Measurements from ENCODE around the gene MED1. TPM values are rescaled to one million over a fixed set of nuclear protein-coding genes. Genes with fewer than 3 reads are reported as not detected.
A peak's percentile ranks its signal among the peaks of the same experiment; 100 is the strongest.

Gene MED1
- polyA plus RNA-seq, 1 experiment: 22.9 TPM

- ChIA-PET POLR2A (no interaction called here), CTCF (interaction anchor here (1.1 to 1.5 kb wide), 2 partner anchors 9 to 18 kb away, joined by 3 read pairs; no protein-coding TSS in a partner anchor)
These were observed 40.8 kb downstream of the MED1 start for GRCh38 chr17:39410279-39410678.

DNA sequence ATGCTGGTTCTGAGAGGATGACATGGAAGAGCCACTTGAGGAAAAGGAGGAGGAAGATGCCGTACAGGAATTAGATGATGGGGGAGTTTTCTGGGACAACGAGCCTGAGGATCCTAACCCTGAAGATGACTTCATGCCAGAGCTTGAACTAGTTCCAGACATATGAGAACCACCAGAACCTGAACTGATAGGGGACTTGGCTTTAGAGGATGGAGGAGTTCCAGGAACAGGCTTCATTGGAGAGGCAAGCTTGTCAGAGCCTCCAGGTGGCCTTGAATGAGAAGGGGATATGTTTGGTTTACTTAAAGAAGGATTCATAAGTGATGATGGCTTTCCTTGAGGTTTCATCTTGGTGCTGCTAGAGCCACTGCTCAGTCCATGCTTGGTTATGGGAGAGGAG lies 42.7 kb downstream of the MED1 start:
- ChIA-PET CTCF (no interaction called here), POLR2A (no interaction called here)
- H3K4me3 ChIP-seq (ENCODE audit: low read depth, low read length): no peak overlapping the region
- no peak for TF ChIP-seq CTCF (IDR thresholded peaks at IDR 0.05; ENCODE audit: insufficient read depth, low read depth, low read length)
- H3K27me3 ChIP-seq (ENCODE audit: control insufficient read depth, insufficient read depth, low read length): no peaks in the 10 kb centered on the region
- no peak for DNase-seq (ENCODE audit: low read depth)
- peaks cover 12% of the 10 kb centered on the region for H3K36me3 ChIP-seq (ENCODE audit: control insufficient read depth, insufficient read depth, low read length)

More at GRCh38 chr17:39410279-39410678, 40.8 kb downstream of the MED1 start:
- Histone ChIP-seq H3K4me3 (ENCODE audit: low read depth, low read length) (no peak overlapping the region), H3K27me3 (ENCODE audit: control insufficient read depth, insufficient read depth, low read length) (no peaks in the 10 kb centered on the region), H3K36me3 (ENCODE audit: control insufficient read depth, insufficient read depth, low read length) (peaks cover 15% of the 10 kb centered on the region)
- DNase-seq (ENCODE audit: low read depth): no peak
- no peak for TF ChIP-seq CTCF (IDR thresholded peaks at IDR 0.05; ENCODE audit: insufficient read depth, low read depth, low read length)

DNA sequence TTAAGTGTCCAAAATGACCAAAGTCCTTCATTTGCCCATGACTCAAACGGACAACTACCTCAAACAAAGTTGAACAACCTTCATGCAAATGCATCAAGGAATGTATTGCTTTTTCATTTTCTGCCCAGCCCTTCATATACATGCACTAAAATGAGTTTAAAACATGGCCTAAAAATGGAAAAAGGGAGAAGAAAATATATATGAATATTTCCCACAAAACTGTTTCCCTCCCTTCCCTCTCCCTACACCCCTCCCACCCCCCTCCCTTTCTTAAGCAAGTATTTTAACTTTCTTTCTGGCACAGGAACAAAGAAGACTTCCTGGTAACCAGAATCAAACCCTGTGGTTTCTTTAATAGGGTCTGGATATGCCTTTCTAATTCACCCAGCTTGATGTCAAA lies 44.1 kb downstream of the MED1 start:
- TF ChIP-seq CTCF (IDR thresholded peaks at IDR 0.05; ENCODE audit: insufficient read depth, low read depth, low read length): no peak
- H3K36me3 ChIP-seq (ENCODE audit: control insufficient read depth, insufficient read depth, low read length): peaks cover 11% of the 10 kb centered on the region
- no peak for DNase-seq (ENCODE audit: low read depth)
- ChIA-PET CTCF (interaction anchor here (0.7 kb wide), 1 partner anchor 31 kb away, joined by 3 read pairs; no protein-coding TSS in a partner anchor), POLR2A (no interaction called here)
- H3K27me3 ChIP-seq (ENCODE audit: control insufficient read depth, insufficient read depth, low read length): no peaks in the 10 kb centered on the region
- H3K4me3 ChIP-seq (ENCODE audit: low read depth, low read length): no peak overlapping the region

DNA sequence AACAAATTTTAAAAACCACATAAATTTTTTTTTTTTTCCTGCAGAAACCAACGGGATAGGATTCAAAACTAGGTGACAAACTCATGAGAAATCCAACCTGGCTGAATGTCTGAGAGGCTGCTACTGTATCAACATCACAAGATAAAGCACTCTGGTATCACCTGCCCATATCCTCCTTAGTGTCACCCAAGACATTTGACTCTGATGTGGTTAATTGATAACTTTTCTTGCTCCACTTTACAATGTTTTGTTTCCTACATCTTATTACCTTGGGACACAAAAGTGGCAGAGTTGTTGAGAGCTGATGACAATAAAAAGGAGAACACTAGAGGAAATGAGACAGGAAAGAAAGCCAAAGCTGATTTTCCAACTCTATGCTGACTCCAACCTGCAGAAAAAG lies 45.6 kb downstream of the MED1 start:
- DNase-seq (ENCODE audit: low read depth): no peak
- no peak for TF ChIP-seq CTCF (IDR thresholded peaks at IDR 0.05; ENCODE audit: insufficient read depth, low read depth, low read length)
- no peak overlapping the region for H3K4me3 ChIP-seq (ENCODE audit: low read depth, low read length)
- peaks cover 11% of the 10 kb centered on the region for H3K36me3 ChIP-seq (ENCODE audit: control insufficient read depth, insufficient read depth, low read length)
- ChIA-PET CTCF (interaction anchor here (0.9 to 1.1 kb wide), 2 partner anchors 134 to 161 kb away, joined by 3 read pairs; no protein-coding TSS in a partner anchor), POLR2A (no interaction called here)
- no peaks in the 10 kb centered on the region for H3K27me3 ChIP-seq (ENCODE audit: control insufficient read depth, insufficient read depth, low read length)

GRCh38 chr17:39404542-39405378 lies 46.3 kb downstream of the MED1 start:
- H3K4me3 ChIP-seq (ENCODE audit: low read depth, low read length): no peak overlapping the region
- ChIA-PET POLR2A (no interaction called here), CTCF (interaction anchor here (0.6 to 1.1 kb wide), 4 partner anchors 120 to 224 kb away, joined by 3 read pairs; no protein-coding TSS in a partner anchor)
- peak; percentile 18; the same call in 1 of the 2 replicates for TF ChIP-seq CTCF (IDR thresholded peaks at IDR 0.05; ENCODE audit: insufficient read depth, low read depth, low read length)
- H3K27me3 ChIP-seq (ENCODE audit: control insufficient read depth, insufficient read depth, low read length): no peaks in the 10 kb centered on the region
- DNase-seq (ENCODE audit: low read depth): peak; percentile 58
- H3K36me3 ChIP-seq (ENCODE audit: control insufficient read depth, insufficient read depth, low read length): peaks cover 7% of the 10 kb centered on the region

Data from BJ (cell line).